Astrocyte of the hippocampus (primary cell): Measurements from ENCODE around the gene FGFBP2.
"Not testable (repeated sequence)": the region's sequence is repeated elsewhere in the genome, so short reads cannot be mapped to it uniquely, and the experiment has no call there.

Experiments
- DNase-seq: peaks from one replicate; pipeline ENCODE4 v3.0.0; 2011; ENCODE audit warnings: low read depth, low spot score

The FGFBP2 gene

GRCh38 chr4:15930314-15930713 is 32.7 kb downstream of the FGFBP2 start:
- DNase-seq, result no peak

DNA sequence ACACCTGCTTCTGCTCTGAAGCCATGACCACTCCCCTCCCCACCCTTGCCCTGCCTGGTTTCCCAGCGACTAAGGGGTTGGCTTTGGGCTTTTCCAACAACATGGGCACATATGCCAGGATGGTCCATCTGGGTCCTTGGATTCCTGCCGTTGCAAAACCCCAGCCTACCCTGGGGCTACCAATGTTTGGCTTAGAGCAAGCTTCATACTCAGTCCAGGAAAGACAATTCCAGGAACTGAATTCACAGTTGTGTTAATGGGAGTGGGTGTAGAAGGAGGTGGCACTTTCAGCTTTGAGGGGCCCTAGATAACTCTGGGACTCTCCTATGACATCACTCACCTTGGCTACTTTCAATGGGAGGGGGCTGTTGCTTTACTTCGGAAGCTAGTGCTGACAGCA is 33.4 kb downstream of the FGFBP2 start:
- no peak for DNase-seq

GRCh38 chr4:15928883-15929282 is 34.1 kb downstream of the FGFBP2 start:
- no peak for DNase-seq

- DNase-seq, result no peak
Observed at GRCh38 chr4:15926486-15926885, 36.5 kb downstream of the FGFBP2 start.

- no peak for DNase-seq
Observed at GRCh38 chr4:15925830-15926229, 37.1 kb downstream of the FGFBP2 start.

GRCh38 chr4:15921592-15921932 is 41.4 kb downstream of the FGFBP2 start:
- no peak for DNase-seq

- peak; percentile 98 for DNase-seq
Observed at GRCh38 chr4:15920723-15921591, 42.0 kb downstream of the FGFBP2 start.

DNA sequence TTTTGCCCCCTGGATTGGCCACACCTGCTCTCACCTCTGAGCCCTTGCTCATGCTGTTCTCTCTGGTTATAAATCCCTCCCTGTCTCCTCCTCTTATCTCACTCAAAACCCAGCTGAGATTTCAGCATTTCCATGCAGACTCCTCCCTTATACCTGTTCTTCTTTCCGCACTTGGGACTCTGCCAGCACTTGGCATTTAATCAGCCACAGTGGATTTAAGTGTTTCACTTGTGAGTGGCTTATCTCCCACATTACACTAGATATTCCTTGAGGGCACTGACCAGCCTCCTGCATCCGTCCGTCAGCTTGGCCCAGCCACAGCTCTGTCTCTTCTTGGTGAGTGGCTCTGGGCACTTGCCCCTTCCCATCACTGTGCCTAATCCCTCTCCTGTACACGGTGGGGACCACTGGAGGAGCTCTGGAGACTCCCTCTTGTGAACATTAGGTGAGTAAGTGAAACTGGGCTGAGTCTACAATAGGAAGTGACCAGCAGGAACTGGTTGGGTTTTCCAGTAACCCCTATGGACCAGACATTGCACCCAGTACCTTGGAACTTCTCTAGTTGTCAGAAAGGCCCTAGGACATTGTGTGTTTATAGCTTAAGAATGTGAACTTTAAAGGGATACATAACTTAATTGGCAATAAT is 44.4 kb downstream of the FGFBP2 start:
- no peak for DNase-seq

DNA sequence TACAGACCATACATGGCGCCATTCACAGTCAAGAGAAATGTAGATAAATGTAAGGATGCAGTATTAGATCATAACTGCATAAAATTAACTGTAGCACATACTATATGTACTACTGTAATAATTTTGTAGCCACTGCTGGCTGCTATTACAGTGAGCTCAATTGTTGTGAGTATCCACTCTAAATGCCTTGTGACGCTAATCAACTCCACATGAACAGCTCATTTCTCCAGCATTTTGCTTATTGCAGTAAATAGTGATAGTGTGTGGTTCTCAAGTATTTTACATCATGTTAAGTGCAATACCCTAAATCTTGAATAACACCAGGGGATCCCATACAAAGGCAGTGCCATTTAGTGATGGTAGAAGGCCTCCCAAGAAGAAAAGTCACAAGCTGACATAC is 45.7 kb downstream of the FGFBP2 start:
- no peak for DNase-seq

DNA sequence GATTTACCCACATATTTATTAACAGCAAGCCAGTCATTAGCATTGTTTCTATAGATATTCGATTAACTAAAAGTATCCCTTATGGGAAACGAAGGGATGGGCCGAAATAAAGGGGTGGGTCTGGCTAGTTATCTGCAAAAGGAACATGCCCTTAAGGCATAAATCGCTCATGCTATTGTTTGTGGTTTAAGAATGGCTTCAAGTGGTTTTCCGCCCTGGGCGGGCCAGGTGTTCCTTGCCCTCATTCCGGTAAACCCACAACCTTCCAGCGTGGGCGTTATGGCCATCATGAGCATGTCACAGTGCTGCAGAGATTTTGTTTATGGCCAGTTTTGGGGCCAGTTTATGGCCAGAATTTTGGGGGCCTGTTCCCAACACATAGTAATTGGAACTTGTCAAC is 46.6 kb downstream of the FGFBP2 start:
- not testable (repeated sequence) for DNase-seq

GRCh38 chr4:15914736-15915135 is 48.2 kb downstream of the FGFBP2 start:
- DNase-seq, result no peak

DNA sequence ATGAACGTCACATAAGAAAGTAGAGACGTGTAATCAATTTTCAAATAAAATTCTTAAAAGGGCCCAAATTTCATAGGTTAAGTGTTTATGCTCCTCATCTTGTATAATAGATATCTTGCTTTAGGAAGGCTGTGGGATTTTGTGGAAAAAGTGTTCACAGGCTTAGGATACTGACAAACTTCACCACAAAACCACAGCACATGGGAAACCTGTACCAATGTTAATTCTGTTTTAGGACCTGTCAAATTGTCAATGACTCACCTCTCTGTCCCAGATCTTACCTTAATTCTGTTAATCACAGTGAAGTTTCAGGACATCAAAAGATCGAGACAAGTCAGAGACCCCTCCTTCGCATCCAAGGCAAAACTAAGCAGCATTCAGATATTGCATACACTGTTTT is 48.7 kb downstream of the FGFBP2 start:
- peak; percentile 80 for DNase-seq

DNA sequence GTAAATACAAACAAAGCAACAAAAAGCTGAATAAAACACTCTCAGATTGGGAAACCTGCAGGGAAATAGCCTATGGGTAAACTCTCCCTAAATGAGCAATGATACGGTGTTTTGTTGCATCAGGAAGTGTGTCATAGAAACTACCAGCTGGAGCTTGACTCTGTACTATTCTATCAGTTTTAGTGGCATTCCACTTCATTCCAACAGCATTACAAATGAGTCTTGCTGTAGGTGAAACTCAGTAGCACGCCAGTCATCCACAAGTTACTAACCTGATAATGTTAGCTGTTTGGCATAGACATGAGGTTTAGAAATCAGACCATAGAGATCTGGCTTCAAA is 49.4 kb downstream of the FGFBP2 start:
- peak; percentile 94 for DNase-seq

DNA sequence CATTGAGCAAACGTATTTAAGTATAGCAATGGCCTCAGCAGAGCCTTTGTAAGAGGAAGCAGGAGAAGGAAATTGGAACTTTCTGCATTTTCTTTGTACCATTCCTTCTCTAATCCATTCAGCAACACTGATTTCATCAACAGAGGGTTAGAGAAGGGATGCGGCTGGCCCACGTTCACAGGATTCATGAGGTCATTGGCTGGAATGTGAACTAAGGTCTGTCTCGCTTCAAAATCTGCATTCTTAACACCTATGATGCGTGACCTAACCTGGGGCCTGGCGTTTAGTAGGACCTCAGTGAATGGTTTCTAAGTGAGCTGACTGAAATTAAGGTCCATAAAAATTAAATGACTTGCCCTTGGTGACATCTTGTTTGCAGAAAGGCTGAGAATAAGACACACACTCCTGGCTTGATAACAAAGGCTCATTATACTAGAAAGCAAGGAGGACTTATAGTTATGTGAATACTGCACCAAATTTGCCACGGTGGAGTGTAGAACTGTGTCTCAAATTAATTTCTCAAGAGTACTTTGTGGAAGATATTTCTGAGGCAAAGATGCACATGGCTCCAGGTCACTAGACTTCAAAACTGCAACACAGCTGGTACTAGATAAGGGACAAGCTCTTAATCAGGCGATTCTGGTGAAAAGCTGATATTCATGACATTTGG is 49.9 kb downstream of the FGFBP2 start:
- peak; percentile 70 for DNase-seq

GRCh38 chr4:15912236-15912635 is 50.7 kb downstream of the FGFBP2 start:
- no peak for DNase-seq
